GF-D8 (cell line): ENCODE data around the gene HID1.
"Not testable (repeated sequence)": the region's sequence is repeated elsewhere in the genome, so short reads cannot be mapped to it uniquely, and the experiment has no call there.

Experiments
- DNase-seq: peaks from one replicate; lab custom pipeline; 2025; lab: John Stamatoyannopoulos, UW

The HID1 gene

GRCh38 chr17:75001915-75002843 is 29.6 kb upstream of the HID1 start:
- no peak for DNase-seq

- no peak for DNase-seq
Observed at GRCh38 chr17:74999523-74999922, 27.0 kb upstream of the HID1 start.

GRCh38 chr17:74998783-74999182 is 26.2 kb upstream of the HID1 start:
- no peak for DNase-seq

- DNase-seq, result no peak
Observed at GRCh38 chr17:74995847-74996246, 23.3 kb upstream of the HID1 start.

GRCh38 chr17:74994440-74994839 is 21.9 kb upstream of the HID1 start:
- no peak for DNase-seq

- no peak for DNase-seq
Observed at GRCh38 chr17:74992223-74992622, 19.7 kb upstream of the HID1 start.

- DNase-seq, result no peak
Observed at GRCh38 chr17:74990581-74991105, 18.1 kb upstream of the HID1 start.

- no peak for DNase-seq
Observed at GRCh38 chr17:74987909-74988711, 15.6 kb upstream of the HID1 start.

GRCh38 chr17:74987418-74987908 is 14.9 kb upstream of the HID1 start, which contains the start of gene CDR2L:
TSS of gene CDR2L (plus strand) at chr17:74987632. CDS start at chr17:74988044, 412 bp downstream.
- DNase-seq, result peak; percentile 76

GRCh38 chr17:74986206-74986576 is 13.6 kb upstream of the HID1 start:
- DNase-seq, result no peak

- DNase-seq, result not testable (repeated sequence)
Observed at GRCh38 chr17:74982663-74983313, 10.2 kb upstream of the HID1 start.

- DNase-seq, result no peak
Observed at GRCh38 chr17:74981979-74982662, 9.6 kb upstream of the HID1 start.

GRCh38 chr17:74981318-74981978 is 8.9 kb upstream of the HID1 start:
- no peak for DNase-seq

GRCh38 chr17:74979408-74980146 is 7.0 kb upstream of the HID1 start:
- no peak for DNase-seq

GRCh38 chr17:74978240-74978639 is 5.7 kb upstream of the HID1 start:
- DNase-seq, result no peak

GRCh38 chr17:74977802-74978201 is 5.2 kb upstream of the HID1 start:
- DNase-seq, result no peak

GRCh38 chr17:74975943-74976342 is 3.4 kb upstream of the HID1 start:
- DNase-seq, result no peak

- DNase-seq, result no peak
Observed at GRCh38 chr17:74972973-74973328, 392 bp upstream of the HID1 start.

GRCh38 chr17:74971842-74972106 is 785 bp downstream of the HID1 start:
- DNase-seq, result no peak

- DNase-seq, result no peak
Observed at GRCh38 chr17:74971069-74971841, 1.3 kb downstream of the HID1 start.
